GM23338 (cell line): Measurements from ENCODE around the gene BARX1. TPM values are rescaled to one million over a fixed set of nuclear protein-coding genes. Genes with fewer than 3 reads are reported as not detected.
A peak's percentile ranks its signal among the peaks of the same experiment; 100 is the strongest.

Source experiments
- ATAC-seq: fragments of 200-7000 bp; cut with Tn5 transposase; 3 replicates; pipeline ENCODE4 v1.9.1; 2020
- DNase-seq: peaks from one replicate; pipeline ENCODE4 v3.0.0-alpha.2; 2015; ENCODE audit warnings: low spot score
- H2AFZ ChIP-seq: fragments of 200-600 bp; sonication (generic); 2 replicates; pipeline ENCODE4 v1.8.0; 2016; ENCODE audit warnings: antibody characterized with exemption, mild to moderate bottlenecking, moderate library complexity
- H3F3A ChIP-seq: fragments of 200-600 bp; sonication (generic); replicated peaks from 2 replicates; pipeline ENCODE4 v1.8.0; 2017; ENCODE audit warnings: antibody characterized with exemption, mixed run types, low read depth
- H3K27ac ChIP-seq: fragments of 200-600 bp; sonication (generic); 2 replicates; pipeline ENCODE4 v1.6.1; 2016; ENCODE audit warnings: low read depth
- H3K27me3 ChIP-seq: fragments of 200-600 bp; sonication (generic); 2 replicates; pipeline ENCODE4 v1.8.0; 2016; ENCODE audit warnings: mild to moderate bottlenecking, mixed run types, moderate library complexity; ENCODE audit not compliant: insufficient read depth
- H3K36me3 ChIP-seq: fragments of 200-600 bp; sonication (generic); 2 replicates; pipeline ENCODE4 v1.8.0; 2016; ENCODE audit warnings: mild to moderate bottlenecking; ENCODE audit not compliant: insufficient read depth
- H3K4me1 ChIP-seq: fragments of 200-600 bp; sonication (generic); 2 replicates; pipeline ENCODE4 v1.8.0; 2016; ENCODE audit warnings: mild to moderate bottlenecking, moderate library complexity; ENCODE audit not compliant: insufficient read depth
- H3K4me2 ChIP-seq: fragments of 200-600 bp; sonication (generic); 2 replicates; pipeline ENCODE4 v1.7.1; 2017; ENCODE audit warnings: mixed run types
- H3K4me3 ChIP-seq: fragments of 200-600 bp; sonication (generic); 2 replicates; pipeline ENCODE4 v1.6.1; 2016; ENCODE audit warnings: mixed run types
- H3K79me2 ChIP-seq: fragments of 200-600 bp; sonication (generic); replicated peaks from 2 replicates; pipeline ENCODE4 v1.8.0; 2017; ENCODE audit warnings: mild to moderate bottlenecking; ENCODE audit not compliant: insufficient read depth
- H3K9me2 ChIP-seq: fragments of 200-600 bp; sonication (generic); 2 replicates; pipeline ENCODE4 v1.8.0; 2017; ENCODE audit not compliant: insufficient read depth
- H4K20me1 ChIP-seq: fragments of 200-600 bp; sonication (generic); replicated peaks from 2 replicates; pipeline ENCODE4 v1.8.0; 2017; ENCODE audit warnings: mild to moderate bottlenecking; ENCODE audit not compliant: insufficient read depth
- H3K27ac Mint-ChIP-seq: 2 replicates; pipeline ENCODE4 v1.8.0; 2020; ENCODE audit warnings: inconsistent platforms, mild to moderate bottlenecking, moderate library complexity, mixed read lengths
- H3K27me3 Mint-ChIP-seq: 3 replicates; pipeline ENCODE4 v1.8.0; 2022; ENCODE audit warnings: low read depth, mild to moderate bottlenecking, moderate library complexity, mixed read lengths, inconsistent platforms; ENCODE audit not compliant: insufficient read depth, poor library complexity
- H3K36me3 Mint-ChIP-seq: 3 replicates; pipeline ENCODE4 v1.8.0; 2021; ENCODE audit warnings: low read depth, mild to moderate bottlenecking, inconsistent platforms, moderate library complexity, mixed read lengths
- H3K4me1 Mint-ChIP-seq: 3 replicates; pipeline ENCODE4 v1.8.0; 2020; ENCODE audit warnings: mild to moderate bottlenecking, inconsistent platforms, mixed read lengths
- H3K4me3 Mint-ChIP-seq: 3 replicates; pipeline ENCODE4 v1.8.0; 2021; ENCODE audit warnings: moderate library complexity, mild to moderate bottlenecking, inconsistent platforms, mixed read lengths
- H3K9me3 Mint-ChIP-seq: 3 replicates; pipeline ENCODE4 v1.8.0; 2020; ENCODE audit warnings: moderate library complexity, mild to moderate bottlenecking, inconsistent platforms, mixed read lengths
- CREB1 ChIP-seq: fragments of 250-450 bp; sonication (Bioruptor Pico); IDR thresholded peaks from 2 replicates; pipeline ENCODE4 v1.5.0; 2020; ENCODE audit warnings: low read depth, mild to moderate bottlenecking, moderate library complexity
- ETS1 ChIP-seq: IDR thresholded peaks from 2 replicates; pipeline ENCODE4 v1.6.1; 2016; ENCODE audit warnings: antibody characterized with exemption
- NANOG ChIP-seq: IDR thresholded peaks from 2 replicates; pipeline ENCODE4 v1.6.1; 2016; ENCODE audit warnings: antibody characterized with exemption, borderline replicate concordance
- STAT1 ChIP-seq: IDR thresholded peaks from one replicate; pipeline ENCODE4 v1.6.1; 2016; ENCODE audit warnings: antibody characterized with exemption; ENCODE audit not compliant: unreplicated experiment
- polyA plus RNA-seq: library from polyadenylated mRNA; unstranded; fragments of >200 nt; fragmentation: Nextera tagmentation; extraction: Ambion mirVana; gene quantifications from 2 replicates; pipeline ENCODE4 v1.2.1, GENCODE V29; 2016
- total RNA-seq: library from RNA; depleted of rRNA; stranded (reverse); fragments of >200 nt; shearing (Covaris generic); gene quantifications from 2 replicates; pipeline ENCODE4 v1.2.3, GENCODE V29; 2014
- TF ChIP-seq, protein P1 (sequence below), 2 experiments: fragments of 200-600 bp in 1 of 2; sonication (generic) in 1 of 2; conservative IDR thresholded peaks; 2 replicates each; pipeline versions ENCODE4 v1.5.1 to v1.6.1; 2016 to 2017; ENCODE audit warnings: antibody characterized with exemption in 2 of 2, low read depth in 2 of 2, mild to moderate bottlenecking in 2 of 2, moderate library complexity in 1 of 2
- TF ChIP-seq, protein P2 (sequence below): fragments of 250-450 bp; sonication (Bioruptor Pico); IDR thresholded peaks from 2 replicates; pipeline ENCODE4 v1.5.0; 2020; ENCODE audit warnings: mild to moderate bottlenecking, moderate library complexity
- TF ChIP-seq, protein P3 (sequence below): IDR thresholded peaks from one replicate; pipeline ENCODE4 v1.6.1; 2018; ENCODE audit warnings: antibody characterized with exemption; ENCODE audit not compliant: unreplicated experiment

The BARX1 gene
- total and polyA plus RNA-seq, 2 experiments from 2014 or later, result 0.87 to 1.6 TPM

DNA sequence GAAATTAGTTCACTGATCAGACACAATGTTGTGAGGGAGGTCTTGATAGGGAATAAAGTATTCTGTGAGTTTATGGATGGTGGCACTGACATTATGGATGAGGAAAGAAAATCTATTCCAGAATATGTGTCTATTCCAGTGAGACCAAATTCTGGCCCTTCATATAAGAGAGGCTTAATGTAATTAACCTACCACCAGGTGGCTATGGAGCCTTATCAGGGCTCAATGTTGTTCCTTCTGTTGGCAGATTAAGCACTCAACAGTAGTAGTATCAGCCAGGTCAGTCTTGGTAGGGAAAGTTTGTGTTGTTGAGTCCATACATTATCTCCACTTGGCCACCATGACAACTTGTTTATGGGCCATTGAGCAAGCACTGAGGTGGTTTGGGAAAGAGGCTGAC is 41.7 kb upstream of the BARX1 start:
- Histone ChIP-seq H3K27ac (no peak overlapping the region), H3K9me2 (no peaks in the 10 kb centered on the region), H3K4me2 (no peak overlapping the region), H3K27me3 (no peaks in the 10 kb centered on the region), H2AFZ (no peak overlapping the region), H4K20me1 (no peaks in the 10 kb centered on the region), H3K4me3 (no peak overlapping the region), H3F3A (no peaks in the 10 kb centered on the region), H3K36me3 (no peaks in the 10 kb centered on the region), H3K79me2 (no peaks in the 10 kb centered on the region), H3K4me1 (no peaks in the 10 kb centered on the region)
- Mint-ChIP-seq H3K4me3 (no peak overlapping the region), H3K27ac (no peak overlapping the region), H3K36me3 (no peaks in the 10 kb centered on the region; the same call in 2 of the 3 replicates), H3K27me3 (no peaks in the 10 kb centered on the region), H3K9me3 (no peaks in the 10 kb centered on the region), H3K4me1 (0 out of 3 replicates have a peak, but pooled peaks cover 6% of the 10 kb centered on the region)
- TF ChIP-seq, protein P1, sequence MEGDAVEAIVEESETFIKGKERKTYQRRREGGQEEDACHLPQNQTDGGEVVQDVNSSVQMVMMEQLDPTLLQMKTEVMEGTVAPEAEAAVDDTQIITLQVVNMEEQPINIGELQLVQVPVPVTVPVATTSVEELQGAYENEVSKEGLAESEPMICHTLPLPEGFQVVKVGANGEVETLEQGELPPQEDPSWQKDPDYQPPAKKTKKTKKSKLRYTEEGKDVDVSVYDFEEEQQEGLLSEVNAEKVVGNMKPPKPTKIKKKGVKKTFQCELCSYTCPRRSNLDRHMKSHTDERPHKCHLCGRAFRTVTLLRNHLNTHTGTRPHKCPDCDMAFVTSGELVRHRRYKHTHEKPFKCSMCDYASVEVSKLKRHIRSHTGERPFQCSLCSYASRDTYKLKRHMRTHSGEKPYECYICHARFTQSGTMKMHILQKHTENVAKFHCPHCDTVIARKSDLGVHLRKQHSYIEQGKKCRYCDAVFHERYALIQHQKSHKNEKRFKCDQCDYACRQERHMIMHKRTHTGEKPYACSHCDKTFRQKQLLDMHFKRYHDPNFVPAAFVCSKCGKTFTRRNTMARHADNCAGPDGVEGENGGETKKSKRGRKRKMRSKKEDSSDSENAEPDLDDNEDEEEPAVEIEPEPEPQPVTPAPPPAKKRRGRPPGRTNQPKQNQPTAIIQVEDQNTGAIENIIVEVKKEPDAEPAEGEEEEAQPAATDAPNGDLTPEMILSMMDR (conservative IDR thresholded peaks at IDR 0.05; ENCODE audit: low read depth in 2 of 2), result peak; percentile 39 to 40
- no peak for TF ChIP-seq CREB1
- DNase-seq (peak; percentile 33), ATAC-seq (peak; percentile 38; the same call in 1 of the 3 replicates)

DNA sequence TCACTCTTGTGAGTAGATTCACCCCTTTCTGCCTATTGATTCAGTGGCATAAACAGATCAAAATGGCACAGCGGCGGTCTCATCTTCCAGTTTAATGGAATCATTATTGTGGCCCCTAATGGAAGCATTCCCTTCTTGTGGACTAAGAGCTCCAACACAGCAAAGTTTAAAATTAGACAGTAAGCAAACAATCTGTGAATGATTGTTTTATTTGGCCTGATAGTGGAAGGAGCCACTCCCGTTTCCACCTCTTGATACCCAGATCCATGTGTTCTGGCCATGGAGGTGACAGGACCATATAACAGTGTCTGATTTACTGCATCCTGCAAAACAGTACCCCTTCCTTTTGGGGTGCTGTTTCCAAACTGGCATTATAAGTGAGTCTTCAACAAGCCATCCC is 41.2 kb upstream of the BARX1 start:
- Mint-ChIP-seq H3K27me3 (no peaks in the 10 kb centered on the region), H3K4me1 (0 out of 3 replicates have a peak, but pooled peaks cover 6% of the 10 kb centered on the region), H3K36me3 (no peaks in the 10 kb centered on the region; the same call in 2 of the 3 replicates), H3K4me3 (no peak overlapping the region), H3K27ac (no peak overlapping the region), H3K9me3 (no peaks in the 10 kb centered on the region)
- H3K36me3 ChIP-seq, result no peaks in the 10 kb centered on the region
- H3K4me3 ChIP-seq, result no peak overlapping the region
- H3K4me1 ChIP-seq, result no peaks in the 10 kb centered on the region
- no peaks in the 10 kb centered on the region for H3K27me3 ChIP-seq
- no peaks in the 10 kb centered on the region for H3K9me2 ChIP-seq
- DNase-seq (no peak), ATAC-seq (no peak)
- no peaks in the 10 kb centered on the region for H3F3A ChIP-seq
- no peak overlapping the region for H3K4me2 ChIP-seq
- no peaks in the 10 kb centered on the region for H3K79me2 ChIP-seq
- no peaks in the 10 kb centered on the region for H4K20me1 ChIP-seq
- no peak overlapping the region for H2AFZ ChIP-seq
- no peak overlapping the region for H3K27ac ChIP-seq
- TF ChIP-seq NANOG (no peak), ETS1 (no peak), CREB1 (no peak), STAT1 (no peak)
- TF ChIP-seq, protein P2, sequence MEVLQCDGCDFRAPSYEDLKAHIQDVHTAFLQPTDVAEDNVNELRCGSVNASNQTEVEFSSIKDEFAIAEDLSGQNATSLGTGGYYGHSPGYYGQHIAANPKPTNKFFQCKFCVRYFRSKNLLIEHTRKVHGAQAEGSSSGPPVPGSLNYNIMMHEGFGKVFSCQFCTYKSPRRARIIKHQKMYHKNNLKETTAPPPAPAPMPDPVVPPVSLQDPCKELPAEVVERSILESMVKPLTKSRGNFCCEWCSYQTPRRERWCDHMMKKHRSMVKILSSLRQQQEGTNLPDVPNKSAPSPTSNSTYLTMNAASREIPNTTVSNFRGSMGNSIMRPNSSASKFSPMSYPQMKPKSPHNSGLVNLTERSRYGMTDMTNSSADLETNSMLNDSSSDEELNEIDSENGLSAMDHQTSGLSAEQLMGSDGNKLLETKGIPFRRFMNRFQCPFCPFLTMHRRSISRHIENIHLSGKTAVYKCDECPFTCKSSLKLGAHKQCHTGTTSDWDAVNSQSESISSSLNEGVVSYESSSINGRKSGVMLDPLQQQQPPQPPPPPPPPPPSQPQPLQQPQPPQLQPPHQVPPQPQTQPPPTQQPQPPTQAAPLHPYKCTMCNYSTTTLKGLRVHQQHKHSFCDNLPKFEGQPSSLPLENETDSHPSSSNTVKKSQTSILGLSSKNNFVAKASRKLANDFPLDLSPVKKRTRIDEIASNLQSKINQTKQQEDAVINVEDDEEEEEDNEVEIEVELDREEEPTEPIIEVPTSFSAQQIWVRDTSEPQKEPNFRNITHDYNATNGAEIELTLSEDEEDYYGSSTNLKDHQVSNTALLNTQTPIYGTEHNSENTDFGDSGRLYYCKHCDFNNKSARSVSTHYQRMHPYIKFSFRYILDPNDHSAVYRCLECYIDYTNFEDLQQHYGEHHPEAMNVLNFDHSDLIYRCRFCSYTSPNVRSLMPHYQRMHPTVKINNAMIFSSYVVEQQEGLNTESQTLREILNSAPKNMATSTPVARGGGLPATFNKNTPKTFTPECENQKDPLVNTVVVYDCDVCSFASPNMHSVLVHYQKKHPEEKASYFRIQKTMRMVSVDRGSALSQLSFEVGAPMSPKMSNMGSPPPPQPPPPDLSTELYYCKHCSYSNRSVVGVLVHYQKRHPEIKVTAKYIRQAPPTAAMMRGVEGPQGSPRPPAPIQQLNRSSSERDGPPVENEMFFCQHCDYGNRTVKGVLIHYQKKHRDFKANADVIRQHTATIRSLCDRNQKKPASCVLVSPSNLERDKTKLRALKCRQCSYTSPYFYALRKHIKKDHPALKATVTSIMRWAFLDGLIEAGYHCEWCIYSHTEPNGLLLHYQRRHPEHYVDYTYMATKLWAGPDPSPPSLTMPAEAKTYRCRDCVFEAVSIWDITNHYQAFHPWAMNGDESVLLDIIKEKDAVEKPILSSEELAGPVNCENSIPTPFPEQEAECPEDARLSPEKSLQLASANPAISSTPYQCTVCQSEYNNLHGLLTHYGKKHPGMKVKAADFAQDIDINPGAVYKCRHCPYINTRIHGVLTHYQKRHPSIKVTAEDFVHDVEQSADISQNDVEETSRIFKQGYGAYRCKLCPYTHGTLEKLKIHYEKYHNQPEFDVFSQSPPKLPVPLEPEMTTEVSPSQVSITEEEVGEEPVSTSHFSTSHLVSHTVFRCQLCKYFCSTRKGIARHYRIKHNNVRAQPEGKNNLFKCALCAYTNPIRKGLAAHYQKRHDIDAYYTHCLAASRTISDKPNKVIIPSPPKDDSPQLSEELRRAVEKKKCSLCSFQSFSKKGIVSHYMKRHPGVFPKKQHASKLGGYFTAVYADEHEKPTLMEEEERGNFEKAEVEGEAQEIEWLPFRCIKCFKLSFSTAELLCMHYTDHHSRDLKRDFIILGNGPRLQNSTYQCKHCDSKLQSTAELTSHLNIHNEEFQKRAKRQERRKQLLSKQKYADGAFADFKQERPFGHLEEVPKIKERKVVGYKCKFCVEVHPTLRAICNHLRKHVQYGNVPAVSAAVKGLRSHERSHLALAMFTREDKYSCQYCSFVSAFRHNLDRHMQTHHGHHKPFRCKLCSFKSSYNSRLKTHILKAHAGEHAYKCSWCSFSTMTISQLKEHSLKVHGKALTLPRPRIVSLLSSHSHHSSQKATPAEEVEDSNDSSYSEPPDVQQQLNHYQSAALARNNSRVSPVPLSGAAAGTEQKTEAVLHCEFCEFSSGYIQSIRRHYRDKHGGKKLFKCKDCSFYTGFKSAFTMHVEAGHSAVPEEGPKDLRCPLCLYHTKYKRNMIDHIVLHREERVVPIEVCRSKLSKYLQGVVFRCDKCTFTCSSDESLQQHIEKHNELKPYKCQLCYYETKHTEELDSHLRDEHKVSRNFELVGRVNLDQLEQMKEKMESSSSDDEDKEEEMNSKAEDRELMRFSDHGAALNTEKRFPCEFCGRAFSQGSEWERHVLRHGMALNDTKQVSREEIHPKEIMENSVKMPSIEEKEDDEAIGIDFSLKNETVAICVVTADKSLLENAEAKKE (CRISPR knock-in tag), result no peak
- TF ChIP-seq, protein P3, sequence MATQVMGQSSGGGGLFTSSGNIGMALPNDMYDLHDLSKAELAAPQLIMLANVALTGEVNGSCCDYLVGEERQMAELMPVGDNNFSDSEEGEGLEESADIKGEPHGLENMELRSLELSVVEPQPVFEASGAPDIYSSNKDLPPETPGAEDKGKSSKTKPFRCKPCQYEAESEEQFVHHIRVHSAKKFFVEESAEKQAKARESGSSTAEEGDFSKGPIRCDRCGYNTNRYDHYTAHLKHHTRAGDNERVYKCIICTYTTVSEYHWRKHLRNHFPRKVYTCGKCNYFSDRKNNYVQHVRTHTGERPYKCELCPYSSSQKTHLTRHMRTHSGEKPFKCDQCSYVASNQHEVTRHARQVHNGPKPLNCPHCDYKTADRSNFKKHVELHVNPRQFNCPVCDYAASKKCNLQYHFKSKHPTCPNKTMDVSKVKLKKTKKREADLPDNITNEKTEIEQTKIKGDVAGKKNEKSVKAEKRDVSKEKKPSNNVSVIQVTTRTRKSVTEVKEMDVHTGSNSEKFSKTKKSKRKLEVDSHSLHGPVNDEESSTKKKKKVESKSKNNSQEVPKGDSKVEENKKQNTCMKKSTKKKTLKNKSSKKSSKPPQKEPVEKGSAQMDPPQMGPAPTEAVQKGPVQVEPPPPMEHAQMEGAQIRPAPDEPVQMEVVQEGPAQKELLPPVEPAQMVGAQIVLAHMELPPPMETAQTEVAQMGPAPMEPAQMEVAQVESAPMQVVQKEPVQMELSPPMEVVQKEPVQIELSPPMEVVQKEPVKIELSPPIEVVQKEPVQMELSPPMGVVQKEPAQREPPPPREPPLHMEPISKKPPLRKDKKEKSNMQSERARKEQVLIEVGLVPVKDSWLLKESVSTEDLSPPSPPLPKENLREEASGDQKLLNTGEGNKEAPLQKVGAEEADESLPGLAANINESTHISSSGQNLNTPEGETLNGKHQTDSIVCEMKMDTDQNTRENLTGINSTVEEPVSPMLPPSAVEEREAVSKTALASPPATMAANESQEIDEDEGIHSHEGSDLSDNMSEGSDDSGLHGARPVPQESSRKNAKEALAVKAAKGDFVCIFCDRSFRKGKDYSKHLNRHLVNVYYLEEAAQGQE, result no peak
